Spleen (tissue), 11 donors: ENCODE measurements around the gene STAT6. TPM values are rescaled to one million over a fixed set of nuclear protein-coding genes. Genes with fewer than 3 reads are reported as not detected.

Experiments
- DNase-seq: peaks from one replicate; pipeline ENCODE4 v3.0.0-alpha.2; 2020
- H3K27ac ChIP-seq, 8 donors: fragments of 200-600 bp; sonication (generic) in 7 of 8; 1 replicate in 4 of 8; 2 replicates in 4 of 8; pipeline versions ENCODE4 v1.5.0 to v1.8.0; 2016 to 2021; ENCODE audit warnings: inconsistent platforms in 4 of 8, mild to moderate bottlenecking in 4 of 8, moderate library complexity in 1 of 8
- H3K27me3 ChIP-seq, 7 donors: fragments of 200-600 bp; sonication (generic) in 6 of 7; replicated peaks in 1 of 7; 1 replicate in 4 of 7; 2 replicates in 3 of 7; pipeline versions ENCODE4 v1.5.0 to v1.8.0; 2016 to 2021; ENCODE audit warnings: inconsistent platforms in 3 of 7, mild to moderate bottlenecking in 1 of 7
- H3K36me3 ChIP-seq, 6 donors: fragments of 200-600 bp; sonication (generic) in 5 of 6; 1 replicate in 4 of 6; 2 replicates in 2 of 6; pipeline versions ENCODE4 v1.5.0 to v1.8.0; 2016 to 2021; ENCODE audit warnings: inconsistent platforms in 2 of 6
- H3K4me1 ChIP-seq, 6 donors: fragments of 200-600 bp; sonication (generic) in 5 of 6; 1 replicate in 3 of 6; 2 replicates in 3 of 6; pipeline versions ENCODE4 v1.5.0 to v1.8.0; 2016 to 2021; ENCODE audit warnings: inconsistent platforms in 3 of 6
- H3K4me3 ChIP-seq, 8 donors: fragments of 200-600 bp; sonication (generic) in 7 of 8; 1 replicate in 4 of 8; 2 replicates in 4 of 8; pipeline versions ENCODE4 v1.5.0 to v1.8.0; 2016 to 2021; ENCODE audit warnings: inconsistent platforms in 4 of 8, mild to moderate bottlenecking in 4 of 8, moderate library complexity in 2 of 8
- H3K9me3 ChIP-seq, 8 donors: fragments of 200-600 bp; sonication (generic) in 7 of 8; 1 replicate in 4 of 8; 2 replicates in 4 of 8; pipeline versions ENCODE4 v1.5.0 to v1.8.0; 2016 to 2021; ENCODE audit warnings: inconsistent platforms in 4 of 8
- CTCF ChIP-seq, 11 experiments: fragments of 200-600 bp in 7 of 11; fragments of 450-650 bp in 4 of 11; sonication (generic) in 4 of 11; IDR thresholded peaks in 8 of 11; conservative IDR thresholded peaks in 3 of 11; 1 replicate in 7 of 11; 2 replicates in 4 of 11; pipeline versions ENCODE4 v1.4.0 to v1.8.0; 2016 to 2021; ENCODE audit warnings: antibody characterized with exemption in 11 of 11, inconsistent platforms in 4 of 11, mild to moderate bottlenecking in 1 of 11
- POLR2A ChIP-seq, 3 donors: fragments of 450-650 bp; IDR thresholded peaks; one replicate each; pipeline ENCODE4 v1.5.1; 2017; ENCODE audit warnings: antibody characterized with exemption in 3 of 3, mild to moderate bottlenecking in 1 of 3
- POLR2AphosphoS5 ChIP-seq, 3 donors: sonication (generic); formaldehyde crosslinking; IDR thresholded peaks; one replicate each; pipeline ENCODE4 v1.5.1; 2017; ENCODE audit warnings: antibody characterized with exemption in 3 of 3
- WGBS, 5 donors: extraction: QIAGEN DNeasy Blood & Tissue Kit in 3 of 5; methylation state at CpG; one replicate each; pipeline versions ENCODE4 v1.1.5 to v1.1.7; 2013 to 2018; 5-methylcytosine and 5-hydroxymethylcytosine counted together
- intact Hi-C: fragments of 100-400 bp; cut with DNase I; formaldehyde crosslinking; loops from one replicate; pipeline ENCODE4 v1.15.0; 2023; ENCODE audit warnings: low total_unique reads
- polyA plus RNA-seq, 3 donors: library from polyadenylated mRNA; stranded (reverse); fragments of 200-250 nt; gene quantifications; one replicate each; pipeline ENCODE4 v1.2.1, GENCODE V29; 2013
- total RNA-seq, 7 donors: library from RNA; depleted of rRNA in 3 of 7; stranded (reverse); fragments of >200 nt in 3 of 7; fragmentation: NEBNext Ultra II Directional in 4 of 7; extraction: Animal tissue kit (Norgen Biotek cat#: 25700) in 4 of 7; gene quantifications; one replicate each; pipeline versions ENCODE4 v1.1.0 to v1.2.1, GENCODE V29; 2016 to 2021
- donor health status: healthy with polysubstance abuse.
- donor health status: DM: no; HTN: no; CAD: no; lungs with moderate emphysema.
- donor health status: DM: no; HTN: no; CAD: no.
- donor health status: Bipolar disorder and iron deficiency.
- donor health status: healthy.
- donor health status: DM: no; HTN: no; CAD: no.
- donor health status: DM: yes; HTN: yes; CAD: no.

STAT6 gene
- total and polyA plus RNA-seq, 10 donors: 140 to 336 (median 276) TPM

DNA sequence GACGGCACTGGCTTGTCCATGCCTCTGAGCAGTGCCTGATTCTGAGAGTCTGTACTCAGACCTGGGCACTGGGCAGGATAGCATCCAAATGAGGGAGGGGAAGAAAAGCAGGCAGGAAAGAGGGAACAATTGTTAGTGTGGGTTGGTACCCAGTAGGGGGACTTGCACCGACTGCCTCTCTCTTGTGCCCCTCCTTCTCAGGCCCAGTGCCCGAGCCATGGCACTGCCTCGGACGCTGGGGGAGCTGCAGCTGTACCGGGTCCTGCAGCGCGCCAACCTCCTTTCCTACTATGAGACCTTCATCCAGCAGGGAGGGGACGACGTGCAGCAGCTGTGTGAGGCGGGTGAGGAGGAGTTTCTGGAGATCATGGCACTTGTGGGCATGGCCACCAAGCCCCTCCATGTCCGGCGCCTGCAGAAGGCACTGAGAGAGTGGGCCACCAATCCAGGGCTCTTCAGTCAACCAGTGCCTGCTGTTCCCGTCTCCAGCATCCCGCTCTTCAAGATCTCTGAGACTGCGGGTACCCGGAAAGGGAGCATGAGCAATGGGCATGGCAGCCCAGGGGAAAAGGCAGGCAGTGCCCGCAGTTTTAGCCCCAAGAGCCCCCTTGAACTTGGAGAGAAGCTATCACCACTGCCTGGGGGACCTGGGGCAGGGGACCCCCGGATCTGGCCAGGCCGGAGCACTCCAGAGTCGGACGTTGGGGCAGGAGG, 20.1 kb downstream of the STAT6 start:
- DNase-seq: no peak
- no peaks in the 10 kb centered on the region for H3K9me3 ChIP-seq
- peaks cover 0 to 48% (median 33%) of the 10 kb centered on the region in 6 donors for H3K36me3 ChIP-seq
- intact Hi-C loops: no loop called here
- H3K4me1 ChIP-seq: peaks cover 25 to 93% (median 64%) of the 10 kb centered on the region in 6 donors
- no peaks in the 10 kb centered on the region for H3K27me3 ChIP-seq
- H3K4me3 ChIP-seq: peak overlapping the region in 7 of 8 donors; percentile 46 to 96 (median 84)
- WGBS, 5 donors: 74 to 89% (median 84%) methylated on average over 18 to 22 of the region's 22 CpGs
- peak overlapping the region in 6 of 8 donors; percentile 61 to 99 (median 97) for H3K27ac ChIP-seq
- peak in 1 of 3 donors; percentile 37 for TF ChIP-seq POLR2AphosphoS5 (IDR thresholded peaks at IDR 0.05)
- TF ChIP-seq CTCF (IDR thresholded peaks at IDR 0.05 in 8 of 11, conservative IDR thresholded peaks at IDR 0.05 in 3 of 11): no peak

GRCh38 chr12:57090490-57090889, 20.7 kb downstream of the STAT6 start:
- H3K4me3 ChIP-seq: peak overlapping the region; percentile 46 to 96 (median 84)
- H3K4me1 ChIP-seq: peaks cover 30 to 94% (median 70%) of the 10 kb centered on the region in 6 donors
- no peak for DNase-seq
- H3K36me3 ChIP-seq: peaks cover 0 to 42% (median 28%) of the 10 kb centered on the region in 6 donors
- intact Hi-C loops: no loop called here
- no peak for TF ChIP-seq POLR2AphosphoS5 (IDR thresholded peaks at IDR 0.05)
- TF ChIP-seq CTCF (IDR thresholded peaks at IDR 0.05 in 8 of 11, conservative IDR thresholded peaks at IDR 0.05 in 3 of 11): no peak
- no peak for TF ChIP-seq POLR2A (IDR thresholded peaks at IDR 0.05)
- peak overlapping the region; percentile 61 to 99 (median 96) for H3K27ac ChIP-seq
- H3K27me3 ChIP-seq: no peaks in the 10 kb centered on the region
- whole genome bisulfite sequencing, 5 donors: 63 to 84% (median 76%) methylated on average over 6 of the region's 6 CpGs
- no peaks in the 10 kb centered on the region for H3K9me3 ChIP-seq

DNA sequence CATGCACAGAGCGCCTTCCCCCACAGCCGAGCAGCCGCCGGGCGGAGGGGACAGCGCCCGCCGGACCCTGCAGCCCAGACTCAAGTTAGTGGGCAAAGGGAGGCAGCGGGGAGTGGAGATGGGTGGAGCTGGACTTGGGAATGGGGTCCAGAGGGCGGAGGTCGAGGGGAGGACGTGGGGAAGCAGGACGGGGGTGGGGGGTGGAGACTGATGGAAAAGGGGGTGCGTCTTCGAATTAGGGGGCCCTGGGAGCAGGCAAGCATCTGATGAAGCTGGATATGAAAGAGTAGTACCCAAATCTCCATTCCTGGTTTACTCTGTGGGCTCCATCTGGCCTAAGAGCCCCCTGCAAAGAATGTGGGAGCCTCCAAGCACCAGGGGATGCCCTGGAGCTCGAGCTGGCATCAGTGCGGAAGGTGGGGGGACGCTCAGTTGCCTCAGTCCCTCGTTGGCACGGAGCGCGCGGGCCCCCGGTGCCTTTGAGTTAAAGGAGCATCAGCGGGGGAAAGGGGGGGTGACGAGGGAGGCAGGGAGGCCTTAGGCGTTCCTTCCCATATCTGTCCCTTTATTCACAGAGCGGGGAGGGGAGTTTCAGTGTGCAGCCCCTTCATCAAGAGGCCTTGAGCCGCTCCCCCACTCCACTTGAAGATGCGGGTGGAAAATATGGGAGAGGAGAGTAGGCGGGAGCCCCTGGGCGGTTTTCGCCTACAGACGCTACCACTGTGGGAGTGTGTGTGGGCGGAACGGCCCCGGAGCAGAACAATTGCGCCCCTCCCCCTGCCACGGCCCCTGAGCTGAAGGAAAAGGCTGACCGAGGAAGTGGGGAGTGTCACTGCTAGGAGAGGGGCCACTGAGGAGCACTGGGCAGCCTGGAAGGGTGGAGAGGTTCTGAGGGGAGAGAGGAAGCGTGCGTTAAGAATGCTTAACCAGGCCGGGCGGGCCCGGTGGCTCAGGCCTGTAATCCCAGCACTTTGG, 21.6 kb downstream of the STAT6 start:
- no peaks in the 10 kb centered on the region for H3K9me3 ChIP-seq
- DNase-seq: peak; percentile 89
- peak overlapping the region; percentile 46 to 96 (median 84) for H3K4me3 ChIP-seq
- peaks cover 0 to 33% (median 20%) of the 10 kb centered on the region in 6 donors for H3K36me3 ChIP-seq
- intact Hi-C loops: no loop called here
- TF ChIP-seq POLR2A (IDR thresholded peaks at IDR 0.05): peak in 1 of 3 donors; percentile 29
- TF ChIP-seq POLR2AphosphoS5 (IDR thresholded peaks at IDR 0.05): peak; percentile 76 to 87 (median 84)
- no peak for TF ChIP-seq CTCF (IDR thresholded peaks at IDR 0.05 in 8 of 11, conservative IDR thresholded peaks at IDR 0.05 in 3 of 11)
- H3K4me1 ChIP-seq: peaks cover 30 to 86% (median 64%) of the 10 kb centered on the region in 6 donors
- peak overlapping the region; percentile 82 to 99 (median 97) for H3K27ac ChIP-seq
- H3K27me3 ChIP-seq: no peaks in the 10 kb centered on the region
- 1 to 2% (median 1%) methylated on average over 35 to 45 of the region's 45 CpGs for WGBS, 5 donors
